Panc1 (cell line): ENCODE results near the gene CTDSP1.

Experiments
- CTCF ChIP-seq: fragments of 450-650 bp; IDR thresholded peaks from 2 replicates; pipeline ENCODE4 v1.5.1; 2017; ENCODE audit warnings: mild to moderate bottlenecking
- POLR2AphosphoS5 ChIP-seq: IDR thresholded peaks from 2 replicates; pipeline ENCODE4 v1.6.1; 2012; ENCODE audit warnings: mild to moderate bottlenecking, low read depth, low read length, moderate library complexity

GRCh38 chr2:218435003-218435982 lies 35.6 kb downstream of the CTDSP1 start:
- TF ChIP-seq CTCF = no peak
- TF ChIP-seq POLR2AphosphoS5 = no peak
